ENCODE measurements around the gene ESR1.
"Not testable (repeated sequence)": the region's sequence is repeated elsewhere in the genome, so short reads cannot be mapped to it uniquely, and the experiment has no call there.

Gene ESR1

DNA sequence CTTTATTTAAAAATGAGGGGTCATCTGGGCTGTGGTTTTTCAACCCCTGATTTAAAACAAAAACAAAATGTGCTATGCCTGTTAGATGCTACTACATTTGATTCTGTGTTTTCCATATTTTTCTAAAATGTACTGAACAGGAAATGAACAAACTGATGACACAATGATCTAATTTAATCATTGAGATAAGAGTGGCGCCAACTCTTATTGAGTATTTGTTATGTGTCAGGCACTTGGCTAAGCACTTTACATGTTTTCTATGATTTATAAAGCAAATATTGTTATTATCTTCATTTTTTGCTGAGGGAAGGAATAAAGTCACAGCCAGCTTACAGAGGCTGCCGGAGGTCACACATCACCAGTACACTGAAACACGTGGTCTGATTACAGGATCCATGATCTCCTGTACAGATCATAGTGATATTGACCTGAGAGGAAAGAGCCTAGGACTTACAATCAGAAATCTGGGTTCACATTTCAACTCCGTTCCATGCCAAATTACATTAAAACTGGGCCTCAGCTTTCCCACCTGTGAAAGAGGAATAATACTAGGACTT, 166.7 kb downstream of the ESR1 start:
- Histone ChIP-seq H3K79me2 (no peaks in the 10 kb centered on the region), H3K9ac (no peak overlapping the region), H3K4me2 (ENCODE audit: low read length) (no peak overlapping the region), H3K27ac (no peak overlapping the region), H3K36me3 (ENCODE audit: control insufficient read depth, insufficient read depth, low read length) (no peaks in the 10 kb centered on the region), H3K4me1 (no peaks in the 10 kb centered on the region), H3K4me3 (ENCODE audit: low read depth, low read length) (no peak overlapping the region), H2AFZ (no peak overlapping the region), H3K9me3 (ENCODE audit: control insufficient read depth, low read length) (no peaks in the 10 kb centered on the region), H3K27me3 (ENCODE audit: control insufficient read depth, insufficient read depth, low read length) (no peaks in the 10 kb centered on the region)
- no peak for TF ChIP-seq CTCF (IDR thresholded peaks at IDR 0.05)

DNA sequence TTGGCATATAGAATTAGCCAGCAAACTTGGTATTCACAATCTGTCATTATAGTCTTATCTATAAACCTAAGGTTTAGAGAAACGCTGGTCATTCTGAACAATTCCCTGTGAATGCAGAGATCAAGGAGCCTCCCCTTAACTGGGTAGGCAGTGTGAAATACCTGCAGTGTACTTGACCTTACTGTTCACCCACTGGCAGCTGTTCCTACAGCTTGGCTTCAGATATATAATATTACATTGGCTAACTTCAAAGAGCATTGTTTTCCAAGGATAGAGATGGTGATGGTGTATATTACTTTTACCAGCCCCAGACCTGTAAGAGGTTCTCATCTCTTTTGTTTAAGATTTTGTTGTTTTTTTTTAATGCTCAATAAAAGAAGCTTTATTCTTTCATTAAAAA, 168.3 kb downstream of the ESR1 start:
- TF ChIP-seq CTCF (IDR thresholded peaks at IDR 0.05), result no peak
- Histone ChIP-seq H3K4me2 (ENCODE audit: low read length) (no peak overlapping the region), H3K4me1 (no peaks in the 10 kb centered on the region), H2AFZ (no peak overlapping the region), H3K27me3 (ENCODE audit: control insufficient read depth, insufficient read depth, low read length) (no peaks in the 10 kb centered on the region), H3K27ac (no peak overlapping the region), H3K9ac (no peak overlapping the region), H3K79me2 (no peaks in the 10 kb centered on the region), H3K4me3 (ENCODE audit: low read depth, low read length) (no peak overlapping the region), H3K9me3 (ENCODE audit: control insufficient read depth, low read length) (no peaks in the 10 kb centered on the region), H3K36me3 (ENCODE audit: control insufficient read depth, insufficient read depth, low read length) (no peaks in the 10 kb centered on the region)

DNA sequence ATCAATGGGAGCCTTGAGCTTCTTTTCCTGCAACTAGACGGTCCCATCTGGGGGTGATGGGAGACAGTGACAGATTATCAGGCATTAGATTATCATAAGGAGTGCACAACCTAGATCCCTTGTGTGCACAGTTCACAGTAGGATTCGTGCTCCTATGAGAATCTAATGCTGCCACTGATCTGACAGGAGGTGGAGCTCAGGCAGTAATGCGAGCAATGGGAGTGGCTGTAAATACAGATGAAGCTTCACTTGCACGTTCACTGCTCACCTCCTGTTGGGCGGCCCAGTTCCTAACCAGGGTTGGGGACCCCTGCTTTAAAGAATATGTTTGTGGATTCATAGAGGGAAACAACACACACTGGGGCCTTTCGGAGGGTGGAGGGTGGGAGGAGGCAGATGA, 180.7 kb downstream of the ESR1 start:
- H3K27me3 ChIP-seq (ENCODE audit: control insufficient read depth, insufficient read depth, low read length); H3K27ac ChIP-seq; H3K9ac ChIP-seq; H2AFZ ChIP-seq; H3K79me2 ChIP-seq; H3K4me1 ChIP-seq; H3K4me3 ChIP-seq (ENCODE audit: low read depth, low read length); H3K4me2 ChIP-seq (ENCODE audit: low read length); H3K36me3 ChIP-seq (ENCODE audit: control insufficient read depth, insufficient read depth, low read length); H3K9me3 ChIP-seq (ENCODE audit: control insufficient read depth, low read length): not testable (repeated sequence)

GRCh38 chr6:151992091-151992490, 184.6 kb downstream of the ESR1 start:
- Histone ChIP-seq H3K36me3 (ENCODE audit: control insufficient read depth, insufficient read depth, low read length) (no peaks in the 10 kb centered on the region), H3K4me1 (no peaks in the 10 kb centered on the region), H2AFZ (no peak overlapping the region), H3K4me2 (ENCODE audit: low read length) (no peak overlapping the region), H3K9me3 (ENCODE audit: control insufficient read depth, low read length) (no peaks in the 10 kb centered on the region), H3K9ac (no peak overlapping the region), H3K27me3 (ENCODE audit: control insufficient read depth, insufficient read depth, low read length) (no peaks in the 10 kb centered on the region), H3K79me2 (no peaks in the 10 kb centered on the region), H3K4me3 (ENCODE audit: low read depth, low read length) (no peak overlapping the region), H3K27ac (no peak overlapping the region)
- TF ChIP-seq CTCF (IDR thresholded peaks at IDR 0.05), result no peak

- no peak overlapping the region for H3K4me3 ChIP-seq (ENCODE audit: low read depth, low read length)
Observed at GRCh38 chr6:151993364-151993763, 185.9 kb downstream of the ESR1 start.

More at GRCh38 chr6:151993364-151993763, 185.9 kb downstream of the ESR1 start:
- H3K9me3 ChIP-seq (ENCODE audit: control insufficient read depth, low read length), result no peaks in the 10 kb centered on the region
- no peak overlapping the region for H3K9ac ChIP-seq
- no peak overlapping the region for H3K4me2 ChIP-seq (ENCODE audit: low read length)
- H3K4me1 ChIP-seq, result no peaks in the 10 kb centered on the region
- H3K27ac ChIP-seq, result no peak overlapping the region
- H3K36me3 ChIP-seq (ENCODE audit: control insufficient read depth, insufficient read depth, low read length), result no peaks in the 10 kb centered on the region
- H2AFZ ChIP-seq, result no peak overlapping the region
- no peaks in the 10 kb centered on the region for H3K27me3 ChIP-seq (ENCODE audit: control insufficient read depth, insufficient read depth, low read length)
- no peak for TF ChIP-seq CTCF (IDR thresholded peaks at IDR 0.05)
- H3K79me2 ChIP-seq, result no peaks in the 10 kb centered on the region
